OCI-LY3 (cell line): ENCODE measurements around the gene TXNL4B.

Source experiments
- CTCF ChIP-seq: fragments of 200-600, 300-600 bp; sonication (generic); IDR thresholded peaks from 2 replicates; pipeline ENCODE4 v1.5.1; 2014; ENCODE audit warnings: antibody characterized with exemption, low read length, low read depth
- EZH2phosphoT487 ChIP-seq: fragments of 200-600 bp; shearing (Covaris generic); IDR thresholded peaks from 2 replicates; pipeline ENCODE4 v1.6.1; 2018; ENCODE audit warnings: antibody characterized with exemption, mixed run types, low read depth

- TF ChIP-seq CTCF (no peak), EZH2phosphoT487 (no peak)
Observed at GRCh38 chr16:72060405-72060804, 33.0 kb downstream of the TXNL4B start.
